HG03135 (cell line): ENCODE data around the gene ECE2.

ENCODE experiments used
- ATAC-seq: cut with Tn5 transposase; IDR thresholded peaks from one replicate; pipeline ENCODE4 v1.9.1; 2021; ENCODE audit warnings: mild to moderate bottlenecking, moderate library complexity; ENCODE audit not compliant: unreplicated experiment

ECE2 gene

DNA sequence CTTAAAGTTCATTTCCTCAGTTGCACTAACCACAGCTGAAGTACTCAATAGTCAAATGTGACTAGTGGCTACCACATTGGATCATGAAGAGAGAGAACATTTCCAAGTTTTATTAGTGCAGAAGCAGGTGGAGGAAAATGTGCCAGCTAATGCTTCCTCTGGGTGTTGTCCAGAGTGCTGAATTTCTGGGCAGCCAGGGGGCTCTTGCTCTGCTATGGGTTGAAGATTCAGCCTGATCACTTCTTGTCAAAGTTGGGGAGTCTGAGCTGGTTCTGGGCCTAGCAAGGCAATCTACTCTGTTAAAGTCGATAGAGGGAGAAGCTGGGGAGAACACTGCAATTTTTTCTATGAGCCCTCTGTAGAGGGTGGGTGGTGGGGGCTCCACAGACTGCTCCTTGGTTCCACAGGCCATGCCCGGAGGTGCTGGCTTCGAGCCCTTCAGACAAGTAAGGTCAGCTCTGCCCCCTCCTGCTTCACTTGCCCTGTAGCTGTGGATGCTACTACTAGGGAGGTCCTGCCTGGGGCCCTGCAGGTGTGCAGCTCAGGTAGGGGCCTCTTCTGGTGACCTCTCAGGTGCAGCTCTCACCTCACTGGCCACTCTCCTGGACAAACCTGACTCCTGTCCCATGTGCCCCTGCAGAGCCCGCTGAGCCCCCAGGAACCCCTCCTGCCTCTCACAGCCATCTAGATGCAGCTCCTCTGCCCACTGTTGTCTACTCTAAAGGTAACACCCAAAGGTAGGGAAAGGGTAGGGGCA, 35.3 kb upstream of the ECE2 start:
- no peak for ATAC-seq

DNA sequence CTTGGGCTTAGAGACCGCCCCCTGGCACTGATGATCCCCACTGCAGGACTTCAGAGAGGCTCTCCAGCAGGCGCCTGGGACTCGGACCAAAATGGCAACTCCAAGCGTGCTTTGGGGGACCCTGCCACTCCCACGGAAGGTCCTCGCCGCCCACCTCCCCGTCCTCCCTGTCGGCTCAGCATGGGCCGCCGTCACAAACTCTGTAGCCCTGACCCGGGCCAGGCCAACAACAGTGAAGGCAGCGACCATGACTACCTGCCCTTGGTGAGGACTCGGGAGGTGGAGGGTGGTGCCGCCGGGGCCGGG, 34.7 kb upstream of the ECE2 start:
- ATAC-seq, result no peak

DNA sequence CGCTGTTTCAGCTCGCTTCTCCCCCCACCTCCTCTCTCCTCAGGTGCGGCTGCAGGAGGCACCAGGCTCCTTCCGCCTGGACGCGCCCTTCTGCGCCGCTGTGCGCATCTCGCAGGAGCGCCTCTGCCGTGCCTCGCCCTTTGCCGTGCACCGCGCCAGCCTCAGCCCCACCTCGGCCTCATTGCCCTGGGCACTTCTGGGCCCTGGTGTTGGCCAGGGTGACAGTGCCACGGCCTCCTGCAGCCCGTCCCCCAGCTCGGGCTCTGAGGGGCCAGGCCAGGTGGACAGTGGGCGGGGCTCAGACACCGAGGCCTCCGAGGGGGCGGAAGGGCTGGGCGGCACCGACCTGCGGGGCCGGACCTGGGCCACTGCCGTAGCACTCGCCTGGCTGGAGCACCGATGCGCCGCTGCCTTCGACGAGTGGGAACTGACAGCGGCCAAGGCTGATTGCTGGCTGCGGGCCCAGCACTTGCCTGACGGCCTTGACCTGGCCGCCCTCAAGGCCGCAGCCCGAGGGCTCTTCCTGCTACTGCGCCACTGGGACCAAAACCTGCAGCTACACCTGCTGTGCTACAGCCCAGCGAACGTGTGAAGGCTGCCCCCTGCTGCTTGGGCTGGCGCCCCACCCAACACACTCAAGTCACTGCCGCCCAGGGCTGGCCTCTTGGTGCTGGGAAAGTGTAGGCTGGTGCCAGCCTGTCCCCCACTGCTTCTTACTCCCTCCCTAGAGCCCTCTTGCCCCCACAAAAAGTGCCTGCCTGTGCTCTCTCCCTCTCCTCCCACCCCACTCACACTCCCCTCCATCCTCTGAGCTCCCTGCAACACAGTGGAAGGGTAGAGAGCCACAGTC, 34.1 kb upstream of the ECE2 start:
- no peak for ATAC-seq

DNA sequence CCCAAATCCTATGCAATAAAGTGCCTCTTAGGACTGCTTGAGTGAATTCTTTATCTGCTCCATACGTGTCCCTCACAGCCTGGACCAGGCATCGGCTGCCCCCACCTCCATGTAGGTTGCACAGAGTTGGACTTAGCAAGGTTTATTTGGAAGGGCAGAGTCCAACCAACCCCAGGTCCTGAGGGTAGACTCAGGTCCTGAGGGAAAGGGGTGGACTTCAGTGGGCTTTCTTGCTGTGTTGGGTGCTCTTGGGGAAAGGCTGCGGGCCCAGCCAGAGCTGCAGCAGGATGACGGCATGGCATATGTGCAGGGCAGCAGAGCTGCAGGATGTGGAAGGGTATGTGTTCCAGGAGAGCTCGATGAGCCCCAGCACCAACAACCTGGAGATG, 33.5 kb upstream of the ECE2 start:
- ATAC-seq, result no peak

DNA sequence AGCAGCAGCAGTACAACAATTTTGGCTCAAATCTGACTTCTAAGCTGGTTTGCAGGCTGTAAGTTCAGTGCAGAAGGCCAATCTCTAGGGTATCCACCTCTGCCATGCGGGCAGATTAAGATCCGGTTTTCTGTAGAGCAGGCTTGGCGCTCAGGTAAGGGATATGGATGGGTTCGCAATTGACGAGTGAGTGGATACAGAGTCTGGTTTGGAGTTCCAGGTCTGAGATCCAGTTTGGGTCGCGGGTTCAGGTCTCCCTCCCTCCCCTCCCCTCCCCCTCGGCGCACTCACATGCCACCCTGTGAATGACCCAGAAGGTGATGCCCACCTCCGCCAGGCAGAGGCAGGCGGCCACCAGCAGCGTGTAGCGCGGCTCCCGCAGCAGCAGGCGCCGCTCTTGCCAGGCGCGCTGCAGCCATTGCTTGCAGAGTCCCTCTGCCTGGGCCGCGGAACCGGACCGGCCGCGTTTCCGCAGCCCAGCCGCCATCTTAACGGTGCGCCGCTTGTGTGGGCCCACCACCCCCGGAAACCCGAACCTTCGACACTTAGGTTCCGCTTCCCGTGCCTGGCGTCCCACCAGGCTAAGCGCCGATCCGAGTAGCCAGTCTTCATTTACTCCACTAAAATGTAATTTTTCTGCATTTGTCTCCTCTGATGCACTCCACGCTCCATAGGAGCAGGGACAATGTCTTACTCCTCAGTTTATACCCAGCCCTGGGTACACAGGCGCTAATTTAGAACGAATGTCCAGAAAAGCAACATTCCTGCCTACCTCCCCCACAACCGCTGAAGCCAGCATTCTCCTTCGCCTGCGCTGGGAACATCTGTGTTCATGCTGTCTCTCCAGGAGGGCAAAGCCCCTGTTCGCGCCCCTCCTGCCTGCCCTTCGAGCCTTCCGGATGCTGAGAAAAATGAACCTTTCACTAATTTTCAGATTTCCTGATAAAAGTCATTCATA, 27.1 kb upstream of the ECE2 start, which contains the start of gene ALG3:
Gene ALG3, minus strand, starts transcription at position 509 of the 958 bp plus-strand sequence. Its CDS starts 22 bp downstream, at position 487.
- ATAC-seq, result peak; percentile 52

DNA sequence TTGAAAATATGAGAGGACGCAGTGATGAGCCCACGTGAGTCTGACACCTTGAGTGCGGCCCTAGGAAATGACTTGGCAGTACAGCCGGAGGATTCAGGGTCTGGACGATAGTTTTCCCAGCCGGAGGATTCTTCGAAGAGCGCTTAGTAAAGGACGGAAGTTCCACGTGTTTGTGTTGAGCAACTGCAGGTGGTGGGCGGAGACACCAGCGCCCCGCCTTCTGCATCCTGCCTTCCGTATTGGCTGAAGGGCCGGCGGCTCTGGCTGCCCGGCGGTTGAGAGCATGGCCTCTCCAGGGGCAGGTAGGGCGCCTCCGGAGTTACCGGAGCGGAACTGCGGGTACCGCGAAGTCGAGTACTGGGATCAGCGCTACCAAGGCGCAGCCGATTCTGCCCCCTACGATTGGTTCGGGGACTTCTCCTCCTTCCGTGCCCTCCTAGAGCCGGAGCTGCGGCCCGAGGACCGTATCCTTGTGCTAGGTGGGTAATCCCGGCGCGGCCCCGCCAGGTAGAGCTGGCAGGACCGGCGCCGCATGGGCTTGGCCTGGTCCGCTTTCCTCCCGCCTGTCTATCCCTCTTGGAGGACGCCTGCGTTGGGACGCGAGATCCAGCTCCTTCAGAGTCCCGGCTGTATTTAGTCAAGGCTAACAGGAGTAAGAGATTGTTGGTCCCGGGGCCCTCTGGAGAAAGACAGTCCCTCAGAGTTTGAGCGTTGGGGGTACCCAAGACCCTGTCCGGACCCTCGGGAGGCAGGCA, 26.2 kb upstream of the ECE2 start, which contains the start of gene EEF1AKMT4:
Gene EEF1AKMT4, plus strand, starts transcription at position 261 of the 755 bp plus-strand sequence. Its CDS starts 23 bp downstream, at position 284.
- peak; percentile 85 for ATAC-seq

DNA sequence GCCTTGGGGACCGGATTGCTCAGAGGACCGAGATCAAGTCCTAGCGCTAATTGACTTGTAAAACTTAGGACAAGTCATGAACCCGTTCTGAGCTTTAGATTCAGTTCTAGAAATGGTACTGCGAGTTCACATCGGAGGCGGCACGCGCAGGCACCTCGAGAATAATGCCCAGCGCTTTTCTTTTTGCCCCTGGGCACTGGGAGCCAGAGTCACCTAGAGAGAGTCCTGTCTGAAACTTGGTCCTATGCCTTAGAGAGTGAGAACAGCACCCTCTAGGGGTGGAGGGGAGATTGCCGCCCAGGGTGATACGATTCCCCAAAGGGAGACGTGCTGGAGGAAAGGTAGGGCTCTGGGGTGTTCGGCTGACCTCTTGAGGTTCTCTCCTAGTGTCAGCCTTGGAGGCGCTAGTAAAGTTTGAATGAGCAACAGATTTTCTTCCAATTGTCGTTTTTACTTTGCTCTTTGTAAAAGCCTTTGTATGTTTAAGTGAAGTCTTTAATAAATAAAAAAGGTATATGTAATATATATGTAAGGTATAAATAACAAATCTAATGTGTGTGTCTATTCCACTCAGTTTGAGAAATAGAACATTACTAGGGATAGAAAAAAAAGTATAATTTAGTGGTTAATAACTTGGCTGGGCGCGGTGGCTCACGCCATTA, 25.5 kb upstream of the ECE2 start:
- peak; percentile 66 for ATAC-seq

DNA sequence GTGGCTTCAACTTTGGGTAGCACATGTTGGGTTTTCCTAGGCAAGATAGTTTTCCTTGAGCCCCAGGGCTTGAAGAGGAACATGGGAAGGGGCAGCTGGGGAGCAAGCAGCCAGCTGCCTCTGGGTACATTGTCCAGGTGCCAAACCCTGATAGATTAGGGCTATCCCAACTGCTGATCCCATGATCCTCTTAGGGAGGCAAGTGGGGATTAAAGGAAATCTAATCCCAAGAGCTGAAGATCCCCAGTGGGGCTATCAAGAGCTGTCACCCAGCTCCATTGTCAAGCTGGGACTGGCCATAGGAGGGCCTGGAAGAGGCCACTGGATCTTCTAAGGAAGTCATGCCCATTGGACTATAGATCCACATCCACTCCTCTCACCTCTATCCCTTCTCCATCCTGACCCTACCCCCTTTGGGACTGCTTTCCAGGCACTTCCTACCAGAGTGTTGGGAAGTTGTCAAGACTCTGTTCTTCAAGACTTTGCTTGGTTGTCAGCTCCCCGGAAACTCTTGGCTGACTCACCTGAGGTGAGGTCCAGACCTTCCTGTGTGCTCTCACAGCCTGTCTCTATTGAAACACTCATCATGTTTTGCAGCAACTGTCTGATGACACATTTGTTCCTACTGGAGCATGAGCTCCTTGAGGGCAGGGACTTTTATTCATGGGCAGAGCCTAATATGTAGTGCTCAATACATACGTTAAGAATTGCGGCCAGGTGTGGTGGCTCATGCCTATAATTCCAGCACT, 20.4 kb upstream of the ECE2 start:
- no peak for ATAC-seq

DNA sequence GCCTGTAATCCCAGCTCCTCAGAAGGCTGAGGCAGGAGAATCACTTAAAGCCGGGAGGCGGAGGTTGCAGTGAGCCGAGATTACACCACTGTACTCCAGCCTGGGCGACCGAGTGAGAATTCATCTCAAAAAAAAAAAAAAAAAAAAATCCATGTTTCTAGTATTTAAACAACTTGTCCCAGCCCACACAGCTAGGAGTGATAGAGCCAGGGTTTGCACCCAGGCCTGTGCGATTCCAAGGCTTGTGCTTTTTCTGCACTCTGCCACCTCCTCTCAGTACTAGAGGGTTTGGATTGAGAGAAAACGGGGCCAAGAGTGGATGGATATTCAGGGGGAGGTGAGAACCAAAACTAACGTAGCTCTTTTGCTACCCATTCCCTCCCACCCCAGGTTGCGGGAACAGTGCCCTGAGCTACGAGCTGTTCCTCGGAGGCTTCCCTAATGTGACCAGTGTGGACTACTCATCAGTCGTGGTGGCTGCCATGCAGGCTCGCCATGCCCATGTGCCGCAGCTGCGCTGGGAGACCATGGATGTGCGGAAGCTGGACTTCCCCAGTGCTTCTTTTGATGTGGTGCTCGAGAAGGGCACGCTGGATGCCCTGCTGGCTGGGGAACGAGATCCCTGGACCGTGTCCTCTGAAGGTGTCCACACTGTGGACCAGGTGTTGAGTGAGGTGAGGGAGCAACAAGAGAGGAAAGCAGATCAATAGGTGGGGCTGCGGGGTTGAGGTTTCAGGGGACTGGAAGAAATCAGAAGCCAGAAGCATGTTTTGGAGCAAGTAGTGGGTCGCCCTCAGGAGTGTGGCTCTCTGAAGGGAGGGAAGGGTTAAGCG, 18.5 kb upstream of the ECE2 start:
- no peak for ATAC-seq

DNA sequence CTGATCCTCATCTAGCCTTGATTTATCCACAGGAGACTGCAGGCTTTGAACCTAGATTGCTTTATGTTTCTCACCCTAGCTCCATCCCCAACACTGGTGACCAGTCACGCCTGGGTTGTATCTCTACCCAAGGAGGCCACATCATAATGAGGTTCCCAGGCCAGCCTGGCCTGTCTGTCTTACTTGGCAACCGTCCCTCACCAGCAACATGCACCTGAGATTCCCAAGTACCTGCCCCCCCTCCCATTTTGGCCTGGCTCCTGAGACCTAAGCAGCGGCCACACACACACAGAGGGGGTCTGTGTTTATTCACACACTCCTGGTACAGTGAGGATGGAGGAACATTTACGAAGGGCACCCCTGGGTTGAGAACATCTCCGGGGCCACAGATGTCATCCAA, 16.9 kb upstream of the ECE2 start:
- no peak for ATAC-seq

DNA sequence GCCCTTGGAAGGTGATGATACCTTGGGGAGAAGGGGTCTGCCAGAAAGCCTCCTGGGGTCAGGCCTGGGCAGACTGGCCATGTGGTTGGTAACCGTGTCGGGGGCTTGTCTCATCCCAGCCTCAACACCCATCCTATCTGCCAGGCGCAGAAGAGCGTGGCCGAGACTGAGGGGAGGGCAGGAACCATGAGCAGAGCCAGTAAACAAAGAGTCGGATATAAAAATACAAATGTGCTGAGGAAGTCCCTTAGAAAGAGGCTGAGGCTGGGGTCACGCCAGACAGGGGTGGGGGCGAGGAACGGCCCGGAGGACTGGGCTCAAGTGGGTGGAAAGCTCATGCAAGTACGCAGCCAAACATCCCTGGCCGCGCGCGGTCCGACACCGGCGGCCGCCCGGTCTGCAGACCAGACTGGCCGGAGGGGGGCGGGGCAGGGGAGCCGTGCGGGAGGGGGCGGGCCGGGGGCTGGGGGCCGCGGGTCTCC, 16.4 kb upstream of the ECE2 start:
- ATAC-seq, result no peak

DNA sequence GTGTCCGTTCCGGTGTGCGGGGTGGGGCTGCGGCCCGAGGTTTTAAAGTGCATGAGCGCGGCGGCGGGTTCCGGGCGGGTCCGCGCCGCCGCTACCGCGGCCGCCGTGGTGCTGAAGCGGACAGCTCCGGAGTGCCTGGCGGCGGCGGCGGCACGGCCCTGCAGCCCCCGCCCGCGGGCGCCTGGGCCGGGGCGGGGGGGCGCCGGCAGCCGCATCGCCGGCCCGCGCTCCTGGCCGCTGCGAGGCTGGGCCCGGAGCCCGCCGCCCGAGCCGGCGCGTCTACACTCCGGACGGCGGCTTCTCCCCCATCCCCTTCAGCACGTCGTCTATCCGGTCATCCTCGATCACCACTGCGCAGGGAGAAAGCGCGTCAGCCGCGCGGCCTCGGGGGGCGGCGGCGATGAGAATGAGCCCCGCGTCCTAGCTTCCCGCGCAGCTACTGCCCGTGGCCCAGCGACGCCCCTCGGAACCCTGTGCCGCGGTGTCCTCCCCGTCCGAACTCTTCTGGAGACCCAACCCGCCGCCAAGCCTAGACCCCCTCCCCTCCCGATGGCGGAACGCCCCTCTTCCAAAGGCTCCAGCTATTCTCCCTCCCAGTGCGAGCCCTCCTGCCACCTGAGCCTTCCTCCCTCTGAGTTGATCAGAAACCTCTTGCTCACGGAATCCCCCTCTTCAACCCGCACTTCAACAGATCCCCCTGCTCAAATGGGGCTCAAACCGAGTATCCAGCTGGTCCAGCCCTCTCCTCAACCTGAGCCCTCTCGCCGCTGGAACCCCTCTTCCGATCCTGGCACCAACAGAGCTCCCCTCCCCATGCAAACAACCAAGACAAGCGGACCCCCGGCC, 15.7 kb upstream of the ECE2 start:
- ATAC-seq, result no peak

DNA sequence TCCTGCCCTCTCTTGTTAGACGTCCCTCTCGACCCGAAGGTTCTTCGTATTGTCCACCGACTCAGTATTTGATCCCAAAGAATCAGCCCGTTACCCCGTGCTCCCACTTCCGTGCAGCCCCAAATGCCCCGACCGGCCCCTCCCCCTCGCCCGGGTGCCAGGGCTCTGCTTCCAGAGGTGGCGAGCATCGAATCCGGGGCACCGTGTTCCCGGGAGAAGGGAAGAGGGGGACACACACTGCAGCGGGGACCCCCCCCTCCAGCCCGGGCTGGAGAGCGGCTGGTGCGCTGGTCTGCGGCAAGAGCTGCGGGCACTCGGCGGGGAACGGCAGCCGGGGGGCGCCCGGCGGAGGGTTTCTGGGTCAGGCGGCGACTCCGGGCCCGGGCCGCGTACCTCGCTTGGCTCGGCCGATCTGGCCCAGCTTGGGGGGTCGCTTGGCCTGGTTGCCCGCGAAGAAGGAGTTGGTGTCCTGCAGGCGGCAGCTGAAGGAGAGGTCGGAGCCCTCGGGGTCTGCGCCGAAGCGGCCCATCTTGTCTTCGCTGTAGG, 15.0 kb upstream of the ECE2 start:
- ATAC-seq, result no peak

DNA sequence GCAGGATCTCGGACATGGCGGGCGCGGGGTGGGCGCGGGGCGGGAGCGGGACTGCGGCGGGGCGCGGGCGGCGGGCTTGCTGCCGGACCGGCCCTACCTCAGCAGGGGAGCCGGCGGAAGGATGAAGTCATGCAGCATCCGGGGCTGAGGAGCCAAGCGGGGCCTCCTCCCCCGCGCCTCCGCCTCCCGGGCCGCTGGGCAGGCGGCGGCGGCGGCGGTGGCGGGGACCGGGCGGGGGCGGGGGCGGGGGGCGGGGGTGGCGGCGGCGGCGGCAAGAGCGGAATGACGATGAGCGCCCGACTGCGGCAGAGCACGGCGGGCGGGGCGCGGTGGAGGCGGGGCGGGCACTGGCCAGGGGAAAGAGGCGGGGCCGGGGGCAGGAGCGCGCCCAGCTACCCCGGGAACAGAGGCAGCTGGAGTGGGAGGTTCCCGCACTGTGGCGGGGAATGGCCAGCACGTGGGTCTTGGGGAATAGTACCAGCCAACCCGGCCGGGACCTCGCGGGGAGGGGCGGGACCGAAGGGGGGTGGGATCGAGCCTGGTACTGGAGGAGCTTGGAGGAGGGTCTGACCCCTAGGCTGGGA, 14.5 kb upstream of the ECE2 start, which contains the start of gene CAMK2N2:
Gene CAMK2N2, minus strand, starts transcription at position 284 of the 584 bp plus-strand sequence. Its CDS starts 268 bp downstream, at position 16.
- ATAC-seq, result no peak

DNA sequence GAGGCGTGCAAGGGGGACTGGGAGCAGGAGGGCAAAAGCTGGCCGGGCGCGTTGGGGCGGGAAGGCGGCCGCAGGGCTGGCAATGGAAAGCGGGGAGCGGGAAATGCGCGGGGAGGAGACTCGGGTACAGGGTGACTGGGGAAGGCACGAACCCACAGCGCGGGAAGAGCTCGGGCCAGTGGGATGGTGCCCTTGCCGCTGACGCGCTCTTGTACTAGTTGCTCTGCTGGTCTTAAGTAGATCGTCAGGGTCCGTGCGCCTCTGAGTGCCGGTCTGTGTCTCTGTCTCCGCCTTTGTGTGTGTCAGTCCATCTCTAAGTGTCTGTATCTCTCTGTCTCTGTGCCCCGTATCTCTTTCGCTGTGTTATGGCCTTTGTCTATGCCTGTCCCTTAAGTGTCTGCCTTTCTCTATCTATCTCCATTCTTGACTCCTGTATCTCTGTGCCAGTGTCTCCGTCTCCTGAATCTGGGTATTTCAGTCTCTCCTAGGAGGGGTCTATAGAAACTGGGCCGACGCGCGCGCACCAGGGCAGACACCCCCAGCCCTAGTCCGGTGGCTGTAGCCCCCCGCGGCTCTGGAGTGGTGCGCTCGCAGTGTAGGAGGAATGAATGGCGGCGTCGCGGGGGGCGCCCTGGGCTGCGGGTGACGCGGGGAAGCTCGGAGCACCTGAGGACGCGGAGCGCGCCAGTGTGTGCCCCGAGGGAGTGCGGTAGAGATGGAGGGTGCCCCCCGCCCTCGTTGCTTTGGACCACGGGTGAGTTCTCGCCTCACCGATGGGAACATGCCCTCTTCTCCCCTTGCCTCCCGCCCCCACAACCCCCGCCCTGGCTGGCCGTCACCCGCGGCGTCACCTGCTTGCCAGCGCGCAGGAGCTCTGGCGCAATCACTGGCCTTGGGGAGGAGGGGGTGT, 13.7 kb upstream of the ECE2 start:
- ATAC-seq, result no peak
